ENCODE measurements around the gene ACAA1.

- no peak for TF ChIP-seq YY1 (IDR thresholded peaks at IDR 0.05; ENCODE audit: insufficient read depth, insufficient read length)
- no peak for TF ChIP-seq ZNF274 (IDR thresholded peaks at IDR 0.05; ENCODE audit: low read depth, low read length)
- no peak for TF ChIP-seq SUZ12 (IDR thresholded peaks at IDR 0.05; ENCODE audit: extremely low read depth, insufficient read depth, insufficient read length)
Measured at GRCh38 chr3:38164643-38164951, 27.7 kb upstream of the ACAA1 start.
